ENCODE data around the gene KLHL14. TPM values are rescaled to one million over a fixed set of nuclear protein-coding genes. Genes with fewer than 3 reads are reported as not detected.

KLHL14 gene
- total and polyA plus RNA-seq, 2 of the 13 experiments (the other 11 are each of a cell fraction or from before 2014, with no cell fraction given) = 16.0 to 41.8 TPM

DNA sequence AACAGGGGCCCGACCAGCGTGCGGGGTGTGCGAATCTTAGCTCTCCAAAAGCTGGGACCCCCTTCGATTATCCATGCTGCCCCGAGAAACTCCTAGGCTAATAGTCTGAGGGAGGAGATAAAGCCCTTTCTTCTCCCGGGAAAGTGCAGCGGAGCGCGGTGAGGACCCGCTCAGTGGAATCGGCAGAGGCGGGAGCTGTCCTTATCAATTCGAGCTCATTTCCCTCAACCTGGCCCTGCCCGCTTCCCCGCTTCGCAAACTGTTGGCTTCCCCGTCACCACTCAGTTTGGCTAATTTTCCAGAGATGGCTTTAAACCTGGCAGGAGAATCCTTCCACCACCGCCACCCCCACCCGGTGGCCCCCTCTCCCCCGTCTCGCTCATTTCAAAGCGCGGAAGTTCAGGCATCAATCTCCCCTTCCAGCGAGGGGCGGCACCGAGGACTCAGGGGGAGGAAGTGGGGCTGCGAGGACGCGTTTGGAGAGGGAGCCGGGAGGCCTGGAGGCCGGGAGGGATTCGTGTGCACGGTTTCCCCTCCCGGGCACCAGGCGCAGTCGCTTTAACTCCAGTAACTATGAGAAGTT is 1.6 kb downstream of the KLHL14 start (continued):
- TF ChIP-seq ZFY (CRISPR knock-in tag; IDR thresholded peaks at IDR 0.05) (no peak; the same call in 1 of the 2 replicates), FOXJ3 (CRISPR knock-in tag; IDR thresholded peaks at IDR 0.05; ENCODE audit: borderline replicate concordance) (no peak), ZNF230 (CRISPR knock-in tag; IDR thresholded peaks at IDR 0.05) (no peak), PAF1 (CRISPR knock-in tag; IDR thresholded peaks at IDR 0.05) (0 out of 2 replicates have a peak, but pooled peaks have one; percentile 26), HNF4A (CRISPR knock-in tag; IDR thresholded peaks at IDR 0.05) (no peak), ZSCAN21 (CRISPR knock-in tag; IDR thresholded peaks at IDR 0.05; ENCODE audit: borderline replicate concordance) (peak; percentile 26; the same call in 1 of the 2 replicates), ASH2L (IDR thresholded peaks at IDR 0.05; ENCODE audit: insufficient read length, low read depth, low read length) (peak; percentile 41), ZNF850 (CRISPR knock-in tag; conservative IDR thresholded peaks at IDR 0.05) (0 out of 2 replicates have a peak, but pooled peaks have one; percentile 26), SNAI1 (CRISPR knock-in tag; IDR thresholded peaks at IDR 0.05; ENCODE audit: borderline replicate concordance) (0 out of 2 replicates have a peak, but pooled peaks have one; percentile 44), ZNF546 (CRISPR knock-in tag; conservative IDR thresholded peaks at IDR 0.05) (no peak), SOX5 (CRISPR knock-in tag; IDR thresholded peaks at IDR 0.05; ENCODE audit: borderline replicate concordance) (no peak)
- TF ChIP-seq, protein P1, sequence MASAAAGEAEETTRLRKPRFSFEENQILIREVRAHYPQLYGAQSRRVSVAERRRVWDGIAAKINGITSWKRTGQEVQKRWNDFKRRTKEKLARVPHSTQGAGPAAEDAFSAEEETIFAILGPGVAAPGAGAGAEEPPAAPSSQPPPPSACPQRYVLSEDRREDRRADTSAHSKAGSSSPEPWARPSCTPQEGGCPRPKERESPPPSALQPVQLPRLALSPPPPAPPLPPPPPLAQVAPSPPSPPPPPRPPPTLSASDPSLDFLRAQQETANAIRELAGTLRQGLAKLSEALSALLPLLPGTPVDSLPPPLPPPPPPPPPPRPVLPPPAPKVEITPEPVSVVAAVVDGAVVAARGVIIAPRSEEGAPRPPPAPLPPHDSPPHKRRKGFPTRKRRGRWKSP (CRISPR knock-in tag; IDR thresholded peaks at IDR 0.05) = peak; percentile 31; the same call in 1 of the 2 replicates
- TF ChIP-seq, protein P2, sequence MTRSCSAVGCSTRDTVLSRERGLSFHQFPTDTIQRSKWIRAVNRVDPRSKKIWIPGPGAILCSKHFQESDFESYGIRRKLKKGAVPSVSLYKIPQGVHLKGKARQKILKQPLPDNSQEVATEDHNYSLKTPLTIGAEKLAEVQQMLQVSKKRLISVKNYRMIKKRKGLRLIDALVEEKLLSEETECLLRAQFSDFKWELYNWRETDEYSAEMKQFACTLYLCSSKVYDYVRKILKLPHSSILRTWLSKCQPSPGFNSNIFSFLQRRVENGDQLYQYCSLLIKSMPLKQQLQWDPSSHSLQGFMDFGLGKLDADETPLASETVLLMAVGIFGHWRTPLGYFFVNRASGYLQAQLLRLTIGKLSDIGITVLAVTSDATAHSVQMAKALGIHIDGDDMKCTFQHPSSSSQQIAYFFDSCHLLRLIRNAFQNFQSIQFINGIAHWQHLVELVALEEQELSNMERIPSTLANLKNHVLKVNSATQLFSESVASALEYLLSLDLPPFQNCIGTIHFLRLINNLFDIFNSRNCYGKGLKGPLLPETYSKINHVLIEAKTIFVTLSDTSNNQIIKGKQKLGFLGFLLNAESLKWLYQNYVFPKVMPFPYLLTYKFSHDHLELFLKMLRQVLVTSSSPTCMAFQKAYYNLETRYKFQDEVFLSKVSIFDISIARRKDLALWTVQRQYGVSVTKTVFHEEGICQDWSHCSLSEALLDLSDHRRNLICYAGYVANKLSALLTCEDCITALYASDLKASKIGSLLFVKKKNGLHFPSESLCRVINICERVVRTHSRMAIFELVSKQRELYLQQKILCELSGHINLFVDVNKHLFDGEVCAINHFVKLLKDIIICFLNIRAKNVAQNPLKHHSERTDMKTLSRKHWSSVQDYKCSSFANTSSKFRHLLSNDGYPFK (CRISPR knock-in tag; IDR thresholded peaks at IDR 0.05; ENCODE audit: borderline replicate concordance) = peak; percentile 8; the same call in 1 of the 2 replicates
- TF ChIP-seq, protein P3, sequence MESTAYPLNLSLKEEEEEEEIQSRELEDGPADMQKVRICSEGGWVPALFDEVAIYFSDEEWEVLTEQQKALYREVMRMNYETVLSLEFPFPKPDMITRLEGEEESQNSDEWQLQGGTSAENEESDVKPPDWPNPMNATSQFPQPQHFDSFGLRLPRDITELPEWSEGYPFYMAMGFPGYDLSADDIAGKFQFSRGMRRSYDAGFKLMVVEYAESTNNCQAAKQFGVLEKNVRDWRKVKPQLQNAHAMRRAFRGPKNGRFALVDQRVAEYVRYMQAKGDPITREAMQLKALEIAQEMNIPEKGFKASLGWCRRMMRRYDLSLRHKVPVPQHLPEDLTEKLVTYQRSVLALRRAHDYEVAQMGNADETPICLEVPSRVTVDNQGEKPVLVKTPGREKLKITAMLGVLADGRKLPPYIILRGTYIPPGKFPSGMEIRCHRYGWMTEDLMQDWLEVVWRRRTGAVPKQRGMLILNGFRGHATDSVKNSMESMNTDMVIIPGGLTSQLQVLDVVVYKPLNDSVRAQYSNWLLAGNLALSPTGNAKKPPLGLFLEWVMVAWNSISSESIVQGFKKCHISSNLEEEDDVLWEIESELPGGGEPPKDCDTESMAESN (CRISPR knock-in tag; conservative IDR thresholded peaks at IDR 0.05) = no peak
- TF ChIP-seq, protein P4, sequence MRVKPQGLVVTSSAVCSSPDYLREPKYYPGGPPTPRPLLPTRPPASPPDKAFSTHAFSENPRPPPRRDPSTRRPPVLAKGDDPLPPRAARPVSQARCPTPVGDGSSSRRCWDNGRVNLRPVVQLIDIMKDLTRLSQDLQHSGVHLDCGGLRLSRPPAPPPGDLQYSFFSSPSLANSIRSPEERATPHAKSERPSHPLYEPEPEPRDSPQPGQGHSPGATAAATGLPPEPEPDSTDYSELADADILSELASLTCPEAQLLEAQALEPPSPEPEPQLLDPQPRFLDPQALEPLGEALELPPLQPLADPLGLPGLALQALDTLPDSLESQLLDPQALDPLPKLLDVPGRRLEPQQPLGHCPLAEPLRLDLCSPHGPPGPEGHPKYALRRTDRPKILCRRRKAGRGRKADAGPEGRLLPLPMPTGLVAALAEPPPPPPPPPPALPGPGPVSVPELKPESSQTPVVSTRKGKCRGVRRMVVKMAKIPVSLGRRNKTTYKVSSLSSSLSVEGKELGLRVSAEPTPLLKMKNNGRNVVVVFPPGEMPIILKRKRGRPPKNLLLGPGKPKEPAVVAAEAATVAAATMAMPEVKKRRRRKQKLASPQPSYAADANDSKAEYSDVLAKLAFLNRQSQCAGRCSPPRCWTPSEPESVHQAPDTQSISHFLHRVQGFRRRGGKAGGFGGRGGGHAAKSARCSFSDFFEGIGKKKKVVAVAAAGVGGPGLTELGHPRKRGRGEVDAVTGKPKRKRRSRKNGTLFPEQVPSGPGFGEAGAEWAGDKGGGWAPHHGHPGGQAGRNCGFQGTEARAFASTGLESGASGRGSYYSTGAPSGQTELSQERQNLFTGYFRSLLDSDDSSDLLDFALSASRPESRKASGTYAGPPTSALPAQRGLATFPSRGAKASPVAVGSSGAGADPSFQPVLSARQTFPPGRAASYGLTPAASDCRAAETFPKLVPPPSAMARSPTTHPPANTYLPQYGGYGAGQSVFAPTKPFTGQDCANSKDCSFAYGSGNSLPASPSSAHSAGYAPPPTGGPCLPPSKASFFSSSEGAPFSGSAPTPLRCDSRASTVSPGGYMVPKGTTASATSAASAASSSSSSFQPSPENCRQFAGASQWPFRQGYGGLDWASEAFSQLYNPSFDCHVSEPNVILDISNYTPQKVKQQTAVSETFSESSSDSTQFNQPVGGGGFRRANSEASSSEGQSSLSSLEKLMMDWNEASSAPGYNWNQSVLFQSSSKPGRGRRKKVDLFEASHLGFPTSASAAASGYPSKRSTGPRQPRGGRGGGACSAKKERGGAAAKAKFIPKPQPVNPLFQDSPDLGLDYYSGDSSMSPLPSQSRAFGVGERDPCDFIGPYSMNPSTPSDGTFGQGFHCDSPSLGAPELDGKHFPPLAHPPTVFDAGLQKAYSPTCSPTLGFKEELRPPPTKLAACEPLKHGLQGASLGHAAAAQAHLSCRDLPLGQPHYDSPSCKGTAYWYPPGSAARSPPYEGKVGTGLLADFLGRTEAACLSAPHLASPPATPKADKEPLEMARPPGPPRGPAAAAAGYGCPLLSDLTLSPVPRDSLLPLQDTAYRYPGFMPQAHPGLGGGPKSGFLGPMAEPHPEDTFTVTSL (CRISPR knock-in tag; IDR thresholded peaks at IDR 0.05; ENCODE audit: borderline replicate concordance) = 0 out of 2 replicates have a peak, but pooled peaks have one; percentile 23

All from HepG2 (cell line).